HG02973 (cell line): ENCODE data around the gene FOLH1.
"Not testable (repeated sequence)": the region's sequence is repeated elsewhere in the genome, so short reads cannot be mapped to it uniquely, and the experiment has no call there.

Experiments used
- ATAC-seq: cut with Tn5 transposase; IDR thresholded peaks from one replicate; pipeline ENCODE4 v1.9.1; 2021; ENCODE audit warnings: moderate library complexity; ENCODE audit not compliant: unreplicated experiment

The FOLH1 gene

GRCh38 chr11:49208006-49208721 lies at the start of gene FOLH1:
FOLH1 (minus strand) TSS chr11:49208602; CDS start chr11:49208409, 193 bp downstream.
- ATAC-seq: no peak

DNA sequence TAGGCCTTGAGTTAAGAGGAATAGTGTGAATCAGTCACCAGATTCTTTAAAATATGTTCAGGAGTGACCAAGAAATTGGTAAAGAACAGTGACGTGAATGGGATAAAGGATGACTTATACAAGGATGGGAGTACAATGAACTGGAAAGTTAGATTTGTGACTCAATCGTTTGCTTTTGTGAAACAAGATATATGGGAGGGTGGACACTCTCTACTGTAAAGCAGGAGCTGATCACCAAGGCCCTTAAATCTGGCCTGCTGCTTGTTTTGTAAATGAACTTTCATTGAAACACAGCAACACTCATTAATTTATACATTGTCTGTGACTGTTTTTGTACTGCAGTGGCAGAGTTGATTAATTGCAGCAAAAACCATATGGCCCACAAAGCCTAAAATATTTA lies 46.7 kb upstream of the FOLH1 start:
- ATAC-seq: not testable (repeated sequence)

- ATAC-seq: not testable (repeated sequence)
These were observed 42.8 kb upstream of the FOLH1 start for GRCh38 chr11:49251212-49251611.

DNA sequence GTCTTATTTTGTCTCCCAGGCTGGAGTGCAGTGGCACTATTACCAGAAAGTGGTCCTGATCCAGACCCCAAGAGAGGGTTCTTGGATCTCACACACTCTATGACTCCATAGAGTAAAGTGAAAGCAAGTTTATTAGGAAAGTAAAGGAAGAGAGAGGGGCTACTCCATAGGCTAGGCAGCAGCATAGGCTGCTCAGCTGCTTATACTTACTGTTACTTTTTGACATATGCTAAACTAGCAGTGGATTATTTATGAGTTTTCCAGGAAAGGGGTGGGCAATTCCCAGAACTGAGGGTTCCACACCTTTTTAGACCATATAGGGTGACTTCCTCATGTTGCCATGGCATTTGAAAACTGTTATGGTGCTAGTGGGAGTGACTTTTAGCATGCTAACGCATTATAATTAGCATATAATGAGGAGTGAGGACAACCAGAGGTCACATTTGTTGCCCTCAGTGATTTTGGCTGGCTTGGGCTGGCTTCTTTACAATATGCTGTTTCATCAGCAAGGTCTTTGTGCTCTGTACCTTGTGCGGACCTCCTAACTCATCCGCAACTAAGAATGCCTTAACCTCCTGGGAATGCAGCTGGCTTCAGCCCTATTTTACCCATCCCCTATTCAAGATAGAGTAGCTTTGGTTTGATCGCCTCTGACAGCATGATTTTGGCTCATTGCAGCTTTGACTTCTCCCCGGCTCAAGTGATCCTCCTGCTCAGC lies 42.2 kb upstream of the FOLH1 start:
- not testable (repeated sequence) for ATAC-seq

- not testable (repeated sequence) for ATAC-seq
These were observed 41.0 kb upstream of the FOLH1 start for GRCh38 chr11:49249363-49249762.

GRCh38 chr11:49233685-49234084 lies 25.3 kb upstream of the FOLH1 start:
- ATAC-seq: not testable (repeated sequence)

DNA sequence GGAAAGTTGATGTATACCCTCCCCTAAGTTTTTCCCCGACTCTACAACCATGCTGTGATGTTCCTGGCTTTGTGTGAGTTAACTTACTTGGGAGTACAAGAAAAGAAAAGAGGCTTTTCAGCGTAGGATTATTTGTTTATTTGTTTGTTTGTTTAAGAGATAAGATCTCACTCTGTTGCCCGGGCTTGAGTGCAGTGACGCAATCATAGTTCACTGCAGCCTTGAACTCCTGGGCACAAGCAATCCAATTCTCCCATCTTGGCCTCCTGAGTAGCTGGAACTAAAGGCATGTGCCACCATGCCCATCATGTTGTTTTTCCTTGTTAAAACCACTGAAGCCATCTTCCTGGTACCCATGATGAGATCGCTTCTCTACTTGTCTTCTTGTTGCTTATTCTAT lies 24.6 kb upstream of the FOLH1 start:
- ATAC-seq: not testable (repeated sequence)

DNA sequence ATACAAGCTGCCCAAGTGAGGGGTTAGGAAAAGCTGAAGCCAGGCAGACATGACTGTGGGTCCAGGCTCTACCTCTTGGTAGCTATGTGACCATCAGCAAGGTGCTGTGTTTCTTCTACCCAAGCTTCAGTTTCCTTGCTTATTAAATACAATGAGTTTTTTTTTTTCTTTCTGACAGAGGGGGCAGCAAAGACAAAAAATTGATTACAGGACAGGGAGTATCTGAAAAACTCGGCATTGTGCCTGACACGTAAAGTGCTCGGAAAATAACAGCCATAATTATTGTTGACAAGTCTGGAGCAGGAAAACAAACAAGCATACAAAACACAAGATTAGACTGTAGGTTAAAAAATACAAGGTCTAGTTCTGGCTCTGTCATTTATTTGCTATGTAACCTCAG lies 23.3 kb upstream of the FOLH1 start:
- not testable (repeated sequence) for ATAC-seq

DNA sequence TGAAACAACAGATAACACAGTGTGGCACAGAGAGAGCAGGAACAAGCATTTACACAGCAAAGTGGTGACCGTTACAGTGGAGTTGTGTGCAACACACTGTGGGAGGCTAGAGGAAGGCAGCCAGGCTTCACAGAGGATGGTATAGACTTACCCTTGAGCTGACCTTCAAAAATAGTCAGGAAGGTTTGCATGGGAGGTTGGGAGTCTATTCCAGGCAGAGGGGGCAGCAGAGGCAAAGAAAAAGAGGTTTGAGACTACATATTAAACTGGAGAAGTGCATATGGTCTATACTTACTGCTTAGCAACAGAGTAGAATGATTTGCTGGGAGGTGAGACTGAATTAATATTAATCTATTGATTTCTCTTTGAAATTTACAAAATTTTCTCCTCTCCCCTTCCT lies 22.1 kb upstream of the FOLH1 start:
- not testable (repeated sequence) for ATAC-seq

- not testable (repeated sequence) for ATAC-seq
These were observed 21.6 kb upstream of the FOLH1 start for GRCh38 chr11:49230001-49230400.

DNA sequence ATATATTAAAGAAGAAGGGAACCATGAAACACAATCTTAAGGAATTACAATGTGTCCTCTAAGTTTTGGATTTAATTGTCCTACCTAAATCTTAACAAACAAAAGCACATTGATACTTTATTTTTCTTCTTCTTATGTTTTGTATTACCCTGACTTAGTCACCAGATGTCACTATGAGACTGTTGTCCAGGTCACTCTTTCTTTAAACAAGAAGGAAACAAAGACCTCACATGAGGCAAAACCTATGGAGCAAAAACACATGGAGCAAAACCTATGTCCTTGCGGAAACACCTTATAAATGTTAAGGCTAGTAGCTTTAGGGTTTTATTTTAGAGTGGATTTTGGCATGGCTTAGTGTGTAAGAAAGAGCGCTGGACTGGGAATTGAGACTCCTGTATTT lies 20.7 kb upstream of the FOLH1 start:
- not testable (repeated sequence) for ATAC-seq

DNA sequence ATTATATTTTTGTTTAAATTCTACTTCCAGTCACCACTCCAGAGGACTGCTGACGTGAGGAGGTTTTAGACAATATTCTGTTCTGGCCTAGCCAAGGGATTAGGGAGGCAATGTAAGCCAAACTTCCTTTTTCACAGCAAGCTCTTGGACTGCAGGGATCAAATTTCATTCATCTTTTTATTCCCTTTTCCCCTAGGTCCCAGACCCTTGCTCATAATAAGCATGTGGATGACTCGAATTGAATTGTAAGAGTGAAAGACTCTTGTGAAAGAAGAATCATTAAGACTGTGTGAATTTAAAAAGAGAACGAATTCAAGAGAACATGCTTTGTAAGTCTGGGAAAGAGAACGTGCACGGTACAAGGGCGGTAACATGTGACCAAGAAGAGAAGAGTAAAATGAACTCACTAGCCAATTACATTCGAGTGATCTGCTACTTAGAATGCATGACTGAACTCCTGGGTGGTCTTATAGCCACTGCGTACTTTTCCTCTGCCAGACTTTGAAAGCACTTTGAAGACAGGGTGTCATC lies 16.9 kb upstream of the FOLH1 start:
- ATAC-seq: not testable (repeated sequence)

- ATAC-seq: no peak
These were observed 12.7 kb upstream of the FOLH1 start for GRCh38 chr11:49221112-49221511.

- ATAC-seq: no peak
These were observed 4.7 kb upstream of the FOLH1 start for GRCh38 chr11:49213026-49213560.

DNA sequence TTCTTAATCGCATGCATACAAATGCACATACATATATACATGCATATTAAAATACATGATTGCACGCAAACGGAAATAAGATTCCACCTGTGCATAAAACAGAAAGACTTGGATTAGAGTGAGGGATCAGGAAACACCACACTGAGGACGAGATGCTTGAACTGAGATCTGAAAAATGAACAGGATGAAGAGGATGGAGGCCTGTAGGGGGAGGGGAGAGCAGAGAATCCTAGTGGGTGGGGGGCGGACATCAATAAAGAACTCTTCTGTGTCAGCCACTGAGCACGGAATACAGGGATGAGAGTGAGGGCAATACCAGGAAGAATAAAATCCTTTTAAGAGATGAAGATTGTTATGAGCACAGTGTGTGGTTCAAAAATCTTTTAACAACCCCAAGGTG lies 1.4 kb downstream of the FOLH1 start:
- not testable (repeated sequence) for ATAC-seq

DNA sequence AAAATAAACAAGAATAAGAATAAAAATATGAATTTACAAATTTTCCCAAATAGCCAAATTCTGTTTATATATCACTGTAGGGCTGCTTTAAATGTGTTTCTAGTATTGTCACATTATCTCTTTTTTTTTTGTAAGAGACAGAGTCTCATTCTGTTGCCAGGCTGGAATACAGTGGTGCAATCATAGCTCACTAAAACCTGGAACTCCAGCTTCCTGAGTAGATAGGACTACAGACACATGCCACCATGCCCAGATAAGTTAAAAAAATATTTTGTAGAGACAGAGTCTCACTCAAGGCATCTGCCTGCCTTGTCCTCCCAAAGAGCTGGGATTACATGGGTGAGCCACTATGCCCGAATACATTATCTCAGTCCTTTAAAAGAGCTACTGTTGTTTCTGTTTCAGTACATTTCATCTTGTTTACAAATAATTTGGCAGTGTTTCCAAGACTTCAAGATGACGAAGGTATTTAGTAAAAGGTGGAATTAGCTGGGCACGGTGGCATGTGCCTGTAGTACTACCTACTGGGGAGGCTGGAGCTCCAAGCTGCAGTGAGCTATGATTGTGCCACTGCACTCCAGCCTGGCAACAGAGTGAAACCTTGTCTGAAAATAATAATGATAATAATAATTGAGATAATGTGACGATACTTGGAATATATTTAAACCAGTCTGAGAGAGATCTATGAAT lies 6.0 kb downstream of the FOLH1 start:
- no peak for ATAC-seq

DNA sequence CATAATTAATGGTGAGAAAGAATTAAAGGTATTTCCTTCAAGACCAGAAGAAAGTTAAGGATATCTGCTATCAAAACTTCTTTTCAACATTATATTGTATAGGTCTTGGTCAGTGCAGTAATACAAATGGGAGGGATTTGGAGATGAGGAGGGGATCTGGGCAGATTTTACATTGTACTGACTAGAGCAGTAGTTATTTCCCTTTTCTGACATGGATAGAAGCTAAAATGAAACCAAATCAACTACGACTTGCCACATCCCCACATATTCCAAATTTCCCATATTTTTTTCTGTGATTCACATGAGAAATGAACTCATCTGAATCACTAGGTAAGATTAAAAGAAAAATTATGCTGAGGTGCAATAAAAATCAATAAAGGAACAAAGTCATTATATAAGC lies 11.6 kb downstream of the FOLH1 start:
- ATAC-seq: not testable (repeated sequence)

GRCh38 chr11:49196002-49196401 lies 12.4 kb downstream of the FOLH1 start:
- not testable (repeated sequence) for ATAC-seq

DNA sequence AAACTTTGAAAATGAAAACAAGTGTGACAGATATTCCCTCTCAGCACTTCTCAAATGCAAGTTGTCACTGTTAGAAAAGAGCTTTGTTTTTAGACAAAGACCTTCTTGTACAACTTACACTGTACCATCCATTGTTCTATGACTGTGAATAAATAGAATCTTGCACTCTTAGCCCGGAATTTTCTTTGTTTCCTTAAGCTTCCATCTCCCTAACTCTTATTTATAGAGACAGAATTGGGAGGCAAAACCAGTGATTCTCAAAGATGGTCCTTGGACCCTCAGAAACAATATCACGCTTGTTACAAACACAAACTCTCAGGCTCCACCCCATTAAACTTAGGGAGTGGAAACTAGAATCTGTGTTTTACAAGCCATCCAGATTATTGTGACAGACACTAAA lies 18.1 kb downstream of the FOLH1 start:
- not testable (repeated sequence) for ATAC-seq

- ATAC-seq: not testable (repeated sequence)
These were observed 22.2 kb downstream of the FOLH1 start for GRCh38 chr11:49186225-49186624.

- not testable (repeated sequence) for ATAC-seq
These were observed 22.8 kb downstream of the FOLH1 start for GRCh38 chr11:49185597-49185996.
